Amniotic stem cell (primary cell): Measurements from ENCODE around the gene GALNT11.
"Not testable (repeated sequence)": the region's sequence is repeated elsewhere in the genome, so short reads cannot be mapped to it uniquely, and the experiment has no call there.

Experiments used
- DNase-seq: peaks from one replicate; lab custom pipeline; 2025; lab: John Stamatoyannopoulos, UW

The GALNT11 gene

GRCh38 chr7:152027491-152028365, 2.3 kb downstream of the GALNT11 start:
- DNase-seq, result not testable (repeated sequence)

- DNase-seq, result not testable (repeated sequence)
These were observed 4.6 kb downstream of the GALNT11 start for GRCh38 chr7:152030059-152030458.

GRCh38 chr7:152030639-152031038, 5.2 kb downstream of the GALNT11 start:
- not testable (repeated sequence) for DNase-seq

GRCh38 chr7:152035817-152036216, 10.3 kb downstream of the GALNT11 start:
- DNase-seq, result no peak

- DNase-seq, result not testable (repeated sequence)
These were observed 12.9 kb downstream of the GALNT11 start for GRCh38 chr7:152038410-152038809.

GRCh38 chr7:152043086-152043485, 17.6 kb downstream of the GALNT11 start:
- DNase-seq, result not testable (repeated sequence)

- not testable (repeated sequence) for DNase-seq
These were observed 19.4 kb downstream of the GALNT11 start for GRCh38 chr7:152044909-152045308.

GRCh38 chr7:152046531-152046930, 21.1 kb downstream of the GALNT11 start:
- DNase-seq, result no peak

- no peak for DNase-seq
These were observed 22.6 kb downstream of the GALNT11 start for GRCh38 chr7:152048051-152048450.

- DNase-seq, result no peak
These were observed 25.1 kb downstream of the GALNT11 start for GRCh38 chr7:152050547-152050971.

- DNase-seq, result no peak
These were observed 26.5 kb downstream of the GALNT11 start for GRCh38 chr7:152051968-152052367.

- no peak for DNase-seq
These were observed 27.3 kb downstream of the GALNT11 start for GRCh38 chr7:152052771-152053170.

GRCh38 chr7:152054367-152055230, 29.1 kb downstream of the GALNT11 start:
- no peak for DNase-seq

- no peak for DNase-seq
These were observed 31.3 kb downstream of the GALNT11 start for GRCh38 chr7:152056621-152057274.

- no peak for DNase-seq
These were observed 33.8 kb downstream of the GALNT11 start for GRCh38 chr7:152059311-152059710.

GRCh38 chr7:152061086-152061485, 35.6 kb downstream of the GALNT11 start:
- DNase-seq, result not testable (repeated sequence)

GRCh38 chr7:152063192-152063591, 37.7 kb downstream of the GALNT11 start:
- not testable (repeated sequence) for DNase-seq

GRCh38 chr7:152063821-152064220, 38.3 kb downstream of the GALNT11 start:
- not testable (repeated sequence) for DNase-seq

- DNase-seq, result not testable (repeated sequence)
These were observed 40.4 kb downstream of the GALNT11 start for GRCh38 chr7:152065800-152066344.

- no peak for DNase-seq
These were observed 46.9 kb downstream of the GALNT11 start for GRCh38 chr7:152072421-152072820.

- no peak for DNase-seq
These were observed 47.9 kb downstream of the GALNT11 start for GRCh38 chr7:152073352-152073751.

GRCh38 chr7:152074673-152075072, 49.2 kb downstream of the GALNT11 start:
- no peak for DNase-seq
